Stimulated activated CD8-positive, alpha-beta memory T cell treated with anti-CD3 and anti-CD28 coated beads, Interleukin-7, amount 100 ng/mL, for 1 hour (primary cell): ENCODE measurements around the gene TXNDC2.

Experiments
- DNase-seq, 2 donors: peaks; one replicate each; pipeline ENCODE4 v3.0.0-alpha.2; 2020; ENCODE audit warnings: low read depth in 2 of 2

TXNDC2 gene

GRCh38 chr18:9931678-9932077 lies 45.9 kb downstream of the TXNDC2 start:
- no peak for DNase-seq

GRCh38 chr18:9933865-9934264 lies 48.1 kb downstream of the TXNDC2 start:
- DNase-seq, result no peak

DNA sequence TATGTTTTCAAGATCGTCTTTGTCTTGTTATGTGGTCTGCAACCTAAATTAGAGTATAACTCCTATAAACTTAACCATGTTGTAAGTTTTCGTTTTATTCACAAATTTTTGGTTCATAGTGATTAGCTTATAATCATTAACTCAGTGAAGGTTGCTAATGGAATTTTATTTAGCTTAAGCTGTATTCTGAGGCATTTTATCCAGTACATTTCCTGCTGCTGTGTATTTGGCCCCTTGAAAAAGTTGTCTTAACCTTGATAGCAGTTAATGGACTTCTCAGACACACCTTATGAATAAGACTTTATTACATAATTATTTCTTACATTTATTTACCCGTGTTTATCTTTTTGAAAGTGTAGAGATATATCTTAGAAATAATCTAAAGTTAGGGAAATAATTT lies 48.5 kb downstream of the TXNDC2 start:
- no peak for DNase-seq
